SK-N-SH (cell line): ENCODE measurements around the gene AQP1. TPM values are rescaled to one million over a fixed set of nuclear protein-coding genes. Genes with fewer than 3 reads are reported as not detected.
A peak's percentile ranks its signal among the peaks of the same experiment; 100 is the strongest.

Experiments used
- CTCF ChIA-PET: fragments of 300-600, 350-600 bp; formaldehyde crosslinking; extraction: SDS; loops from one replicate; lab custom pipeline; 2021; lab: Yijun Ruan, JAX
- POLR2A ChIA-PET: fragments of 350-600 bp; sonication (Branson Sonifier 250); formaldehyde crosslinking; extraction: SDS; loops from one replicate; lab custom pipeline; 2020; ENCODE audit warnings: antibody characterized with exemption, inconsistent platforms; lab: Yijun Ruan, JAX
- DNase-seq: peaks from one replicate; pipeline ENCODE4 v3.0.0; 2012
- H2AFZ ChIP-seq: fragments of 200-600 bp; sonication (generic); 2 replicates; pipeline ENCODE4 v1.8.1; 2016; ENCODE audit warnings: antibody characterized with exemption, mild to moderate bottlenecking, low read depth
- H3F3A ChIP-seq: fragments of 200-600 bp; sonication (generic); replicated peaks from 2 replicates; pipeline ENCODE3; 2016; ENCODE audit warnings: antibody characterized with exemption, mild to moderate bottlenecking; ENCODE audit not compliant: insufficient read depth
- H3K27ac ChIP-seq, 2 experiments: fragments of 200-500 bp in 1 of 2; fragments of 200-600 bp in 1 of 2; sonication (Bioruptor generic) in 1 of 2; sonication (generic), shearing (Covaris generic) in 1 of 2; 2 replicates each; pipeline versions ENCODE4 v1.5.1 to v1.6.1; 2014 to 2016; ENCODE audit warnings: low read depth in 2 of 2, inconsistent platforms in 1 of 2, low read length in 1 of 2, mild to moderate bottlenecking in 1 of 2, mixed read lengths in 1 of 2
- H3K27me3 ChIP-seq: fragments of 200-600 bp; sonication (generic), shearing (Covaris generic); 2 replicates; pipeline ENCODE4 v1.6.1; 2016; ENCODE audit warnings: mixed run types; ENCODE audit not compliant: insufficient read depth
- H3K36me3 ChIP-seq, 2 experiments: fragments of 200-500 bp in 1 of 2; fragments of 200-600 bp in 1 of 2; sonication (Bioruptor generic) in 1 of 2; sonication (generic) in 1 of 2; replicated peaks in 1 of 2; 2 replicates each; pipeline versions ENCODE3 to v1.5.1; 2014 to 2016; ENCODE audit warnings: low read length in 1 of 2, mild to moderate bottlenecking in 1 of 2; ENCODE audit not compliant: insufficient read depth in 2 of 2, control insufficient read depth in 1 of 2
- H3K4me1 ChIP-seq, 2 experiments: fragments of 200-500 bp in 1 of 2; fragments of 200-600 bp in 1 of 2; sonication (Bioruptor generic) in 1 of 2; sonication (generic), shearing (Covaris generic) in 1 of 2; 2 replicates each; pipeline versions ENCODE4 v1.5.1 to v1.6.1; 2014 to 2016; ENCODE audit warnings: low read depth in 1 of 2, low read length in 1 of 2, mixed run types in 1 of 2; ENCODE audit not compliant: insufficient read depth in 2 of 2, control insufficient read depth in 1 of 2
- H3K4me2 ChIP-seq: fragments of 200-600 bp; sonication (generic), shearing (Covaris generic); 2 replicates; pipeline ENCODE4 v1.6.1; 2017; ENCODE audit warnings: mixed run types
- H3K4me3 ChIP-seq, 2 experiments: fragments of 200-500 bp in 1 of 2; fragments of 200-600 bp in 1 of 2; sonication (Bioruptor generic) in 1 of 2; sonication (generic), shearing (Covaris generic) in 1 of 2; 2 replicates each; pipeline versions ENCODE4 v1.5.1 to v1.8.1; 2014 to 2016; ENCODE audit warnings: low read depth in 2 of 2, inconsistent platforms in 1 of 2, low read length in 1 of 2, mild to moderate bottlenecking in 1 of 2, mixed read lengths in 1 of 2, moderate library complexity in 1 of 2
- H3K79me2 ChIP-seq: fragments of 200-600 bp; sonication (generic); 2 replicates; pipeline ENCODE4 v1.8.1; 2017; ENCODE audit warnings: mild to moderate bottlenecking; ENCODE audit not compliant: insufficient read depth
- H3K9ac ChIP-seq: fragments of 200-600 bp; sonication (generic); 2 replicates; pipeline ENCODE4 v1.6.1; 2017; ENCODE audit warnings: mixed run types
- H3K9me2 ChIP-seq: fragments of 200-600 bp; sonication (generic); 2 replicates; pipeline ENCODE4 v1.6.1; 2017; ENCODE audit warnings: mixed run types
- H3K9me3 ChIP-seq: fragments of 200-600 bp; sonication (generic); 2 replicates; pipeline ENCODE4 v1.6.1; 2017; ENCODE audit warnings: mixed run types, mild to moderate bottlenecking, moderate library complexity
- H4K20me1 ChIP-seq: fragments of 200-600 bp; sonication (generic); 2 replicates; pipeline ENCODE4 v1.6.1; 2017; ENCODE audit warnings: mild to moderate bottlenecking, mixed run types; ENCODE audit not compliant: insufficient read depth
- ELF1 ChIP-seq: IDR thresholded peaks from 2 replicates; pipeline ENCODE4 v1.4.0; 2012
- EP300 ChIP-seq, 2 experiments: IDR thresholded peaks; 2 replicates each; pipeline versions ENCODE4 v1.4.0 to v1.6.1; 2012; ENCODE audit warnings: borderline replicate concordance in 1 of 2, low read depth in 1 of 2, low read length in 1 of 2
- FOSL2 ChIP-seq: IDR thresholded peaks from 2 replicates; pipeline ENCODE4 v1.4.0; 2012; ENCODE audit warnings: low read depth, mild to moderate bottlenecking, moderate library complexity, borderline replicate concordance
- FOXJ3 ChIP-seq: sonication (generic); formaldehyde crosslinking; IDR thresholded peaks from 2 replicates; pipeline ENCODE4 v1.5.1; 2020; ENCODE audit warnings: mild to moderate bottlenecking, missing genetic modification reagents
- FOXM1 ChIP-seq: IDR thresholded peaks from 2 replicates; pipeline ENCODE4 v1.4.0; 2012; ENCODE audit warnings: low read depth, mild to moderate bottlenecking
- GABPA ChIP-seq: IDR thresholded peaks from 2 replicates; pipeline ENCODE4 v1.4.0; 2012; ENCODE audit warnings: low read depth, mild to moderate bottlenecking
- JUND ChIP-seq: IDR thresholded peaks from 2 replicates; pipeline ENCODE4 v1.4.0; 2012
- MEF2A ChIP-seq: IDR thresholded peaks from 2 replicates; pipeline ENCODE4 v1.4.0; 2012; ENCODE audit warnings: low read depth, borderline replicate concordance
- MXI1 ChIP-seq: IDR thresholded peaks from 2 replicates; pipeline ENCODE4 v1.6.1; 2012; ENCODE audit warnings: mild to moderate bottlenecking, low read depth, low read length, improper control_type of control experiment
- RAD21 ChIP-seq: IDR thresholded peaks from 2 replicates; pipeline ENCODE4 v1.6.1; 2012; ENCODE audit warnings: mild to moderate bottlenecking, low read length
- RCOR1 ChIP-seq: fragments of 150-350 bp; IDR thresholded peaks from 2 replicates; pipeline ENCODE4 v1.6.1; 2017; ENCODE audit warnings: antibody characterized with exemption, low read length
- RFX5 ChIP-seq: IDR thresholded peaks from 2 replicates; pipeline ENCODE4 v1.6.1; 2012; ENCODE audit warnings: mild to moderate bottlenecking, improper control_type of control experiment, low read length
- RXRA ChIP-seq: IDR thresholded peaks from 2 replicates; pipeline ENCODE4 v1.4.0; 2012; ENCODE audit warnings: low read depth, mild to moderate bottlenecking, borderline replicate concordance
- SIN3A ChIP-seq: IDR thresholded peaks from 2 replicates; pipeline ENCODE4 v1.6.1; 2012; ENCODE audit warnings: low read depth, mild to moderate bottlenecking, low read length, moderate library complexity, borderline replicate concordance
- SMC3 ChIP-seq: IDR thresholded peaks from 2 replicates; pipeline ENCODE4 v1.6.1; 2012; ENCODE audit warnings: low read depth, low read length, improper control_type of control experiment
- TAF1 ChIP-seq: IDR thresholded peaks from 2 replicates; pipeline ENCODE4 v1.6.1; 2012; ENCODE audit warnings: low read depth, mild to moderate bottlenecking, low read length, moderate library complexity, borderline replicate concordance
- TEAD4 ChIP-seq: IDR thresholded peaks from 2 replicates; pipeline ENCODE4 v1.4.0; 2012; ENCODE audit warnings: mild to moderate bottlenecking, borderline replicate concordance; ENCODE audit not compliant: insufficient read depth
- WGBS: methylation state at CpG from one replicate; pipeline ENCODE4 v1.1.6; 2017; ENCODE audit warnings: low lambda C conversion rate; 5-methylcytosine and 5-hydroxymethylcytosine counted together
- polyA plus RNA-seq, 3 experiments: library from polyadenylated mRNA; depleted of rRNA; stranded (reverse); fragments of >200 nt; gene quantifications; 2 replicates each; pipeline ENCODE4 v1.2.3, GENCODE V29; 2012
- TF ChIP-seq, protein P1 (sequence below): fragments of 200-600 bp; sonication (generic); IDR thresholded peaks from 2 replicates; pipeline ENCODE4 v1.6.1; 2017; ENCODE audit warnings: antibody characterized with exemption, mild to moderate bottlenecking, moderate library complexity
- TF ChIP-seq, protein P2 (sequence below): IDR thresholded peaks from 2 replicates; pipeline ENCODE4; 2012
- TF ChIP-seq, protein P3 (sequence below): IDR thresholded peaks from 2 replicates; pipeline ENCODE4 v1.4.0; 2012; ENCODE audit warnings: low read depth

AQP1 gene
- polyA plus RNA-seq, 1 of the 3 experiments (the other 2 are of a cell fraction) = 1.7 TPM

- H3K9me3 ChIP-seq = no peaks in the 10 kb centered on the region
- H3K27ac ChIP-seq = no peak overlapping the region
- no peaks in the 10 kb centered on the region for H3K9me2 ChIP-seq
- H3K9ac ChIP-seq = no peak overlapping the region
- ChIA-PET CTCF (interaction anchor here (0.9 to 1.5 kb wide), 2 partner anchors 34 to 229 kb away, joined by 3 to 7 read pairs; no protein-coding TSS in a partner anchor), POLR2A (no interaction called here)
- no peak overlapping the region for H3K4me2 ChIP-seq
- H3K36me3 ChIP-seq = no peaks in the 10 kb centered on the region
- 81% methylated on average over 8 of the region's 9 CpGs for WGBS
- H2AFZ ChIP-seq = no peak overlapping the region
- H3K4me3 ChIP-seq = no peak overlapping the region
- no peak for TF ChIP-seq GABPA
- no peak for TF ChIP-seq MEF2A
- TF ChIP-seq TEAD4 = no peak
- TF ChIP-seq, protein P1, sequence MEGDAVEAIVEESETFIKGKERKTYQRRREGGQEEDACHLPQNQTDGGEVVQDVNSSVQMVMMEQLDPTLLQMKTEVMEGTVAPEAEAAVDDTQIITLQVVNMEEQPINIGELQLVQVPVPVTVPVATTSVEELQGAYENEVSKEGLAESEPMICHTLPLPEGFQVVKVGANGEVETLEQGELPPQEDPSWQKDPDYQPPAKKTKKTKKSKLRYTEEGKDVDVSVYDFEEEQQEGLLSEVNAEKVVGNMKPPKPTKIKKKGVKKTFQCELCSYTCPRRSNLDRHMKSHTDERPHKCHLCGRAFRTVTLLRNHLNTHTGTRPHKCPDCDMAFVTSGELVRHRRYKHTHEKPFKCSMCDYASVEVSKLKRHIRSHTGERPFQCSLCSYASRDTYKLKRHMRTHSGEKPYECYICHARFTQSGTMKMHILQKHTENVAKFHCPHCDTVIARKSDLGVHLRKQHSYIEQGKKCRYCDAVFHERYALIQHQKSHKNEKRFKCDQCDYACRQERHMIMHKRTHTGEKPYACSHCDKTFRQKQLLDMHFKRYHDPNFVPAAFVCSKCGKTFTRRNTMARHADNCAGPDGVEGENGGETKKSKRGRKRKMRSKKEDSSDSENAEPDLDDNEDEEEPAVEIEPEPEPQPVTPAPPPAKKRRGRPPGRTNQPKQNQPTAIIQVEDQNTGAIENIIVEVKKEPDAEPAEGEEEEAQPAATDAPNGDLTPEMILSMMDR = no peak
- no peak for TF ChIP-seq TAF1
- no peak for TF ChIP-seq FOSL2
- TF ChIP-seq RAD21 = no peak
- TF ChIP-seq FOXJ3 (CRISPR knock-in tag) = no peak
- no peak for TF ChIP-seq RCOR1
- peaks cover 4% of the 10 kb centered on the region for H3F3A ChIP-seq
- DNase-seq = no peak
- H3K4me1 ChIP-seq = peaks cover 18 to 31% of the 10 kb centered on the region in 2 experiments; a peak in 3 of 4 replicates
- H4K20me1 ChIP-seq = no peaks in the 10 kb centered on the region
- no peaks in the 10 kb centered on the region for H3K79me2 ChIP-seq
- no peaks in the 10 kb centered on the region for H3K27me3 ChIP-seq
Measured at GRCh38 chr7:30904561-30904960, 7.1 kb upstream of the AQP1 start.

GRCh38 chr7:30905078-30906012 lies 6.3 kb upstream of the AQP1 start:
- Histone ChIP-seq H3K27ac (peak overlapping the region in 1 of 2 experiments; percentile 47; a peak in 1 of 4 replicates), H2AFZ (peak overlapping the region; percentile 53; the same call in 1 of the 2 replicates), H4K20me1 (no peaks in the 10 kb centered on the region), H3K27me3 (no peaks in the 10 kb centered on the region), H3K36me3 (no peaks in the 10 kb centered on the region), H3K4me2 (peak overlapping the region; percentile 59), H3K9me2 (no peaks in the 10 kb centered on the region), H3K4me3 (no peak overlapping the region), H3K79me2 (no peaks in the 10 kb centered on the region), H3K9me3 (no peaks in the 10 kb centered on the region), H3F3A (peaks cover 4% of the 10 kb centered on the region), H3K4me1 (peaks cover 18 to 39% of the 10 kb centered on the region in 2 experiments; a peak in 3 of 4 replicates), H3K9ac (no peak overlapping the region)
- DNase-seq = no peak
- POLR2A ChIA-PET = no interaction called here
- WGBS = 90% methylated on average over 15 of the region's 15 CpGs
- TF ChIP-seq MEF2A (no peak), FOSL2 (no peak), FOXM1 (no peak), ELF1 (no peak), RCOR1 (no peak), RAD21 (no peak), EP300 (IDR thresholded peaks at IDR 0.05; ENCODE audit: borderline replicate concordance in 1 of 2, low read depth in 1 of 2, low read length in 1 of 2) (no peak), JUND (no peak), SIN3A (no peak), MXI1 (no peak), GABPA (no peak), RFX5 (no peak), SMC3 (no peak), FOXJ3 (CRISPR knock-in tag) (no peak), RXRA (no peak)
- TF ChIP-seq, protein P2, sequence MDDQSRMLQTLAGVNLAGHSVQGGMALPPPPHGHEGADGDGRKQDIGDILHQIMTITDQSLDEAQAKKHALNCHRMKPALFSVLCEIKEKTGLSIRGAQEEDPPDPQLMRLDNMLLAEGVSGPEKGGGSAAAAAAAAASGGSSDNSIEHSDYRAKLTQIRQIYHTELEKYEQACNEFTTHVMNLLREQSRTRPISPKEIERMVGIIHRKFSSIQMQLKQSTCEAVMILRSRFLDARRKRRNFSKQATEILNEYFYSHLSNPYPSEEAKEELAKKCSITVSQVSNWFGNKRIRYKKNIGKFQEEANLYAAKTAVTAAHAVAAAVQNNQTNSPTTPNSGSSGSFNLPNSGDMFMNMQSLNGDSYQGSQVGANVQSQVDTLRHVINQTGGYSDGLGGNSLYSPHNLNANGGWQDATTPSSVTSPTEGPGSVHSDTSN = no peak
- TF ChIP-seq, protein P3, sequence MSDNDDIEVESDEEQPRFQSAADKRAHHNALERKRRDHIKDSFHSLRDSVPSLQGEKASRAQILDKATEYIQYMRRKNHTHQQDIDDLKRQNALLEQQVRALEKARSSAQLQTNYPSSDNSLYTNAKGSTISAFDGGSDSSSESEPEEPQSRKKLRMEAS = no peak
- CTCF ChIA-PET = interaction anchor here (0.9 to 1.9 kb wide), 4 partner anchors 33 to 228 kb away, joined by 3 to 7 read pairs (median 5); no protein-coding TSS in a partner anchor
